WERI-Rb-1 (cell line): ENCODE data around the gene GDF3.

ENCODE experiments used
- DNase-seq: peaks from one replicate; pipeline ENCODE4 v3.0.0-alpha.2; 2020
- H3K27ac ChIP-seq: fragments of 250-450 bp; sonication (Bioruptor Pico); 2 replicates; pipeline ENCODE4 v1.5.1; 2020; ENCODE audit warnings: mild to moderate bottlenecking, moderate library complexity
- H3K27me3 ChIP-seq: fragments of 250-450 bp; sonication (Bioruptor Pico); 2 replicates; pipeline ENCODE4 v1.5.1; 2021; ENCODE audit warnings: mild to moderate bottlenecking, low read depth, moderate library complexity; ENCODE audit not compliant: insufficient read depth, severe bottlenecking
- H3K36me3 ChIP-seq: fragments of 250-450 bp; sonication (Bioruptor Pico); 2 replicates; pipeline ENCODE4 v1.5.1; 2020; ENCODE audit warnings: mild to moderate bottlenecking, moderate library complexity
- H3K4me3 ChIP-seq: 2 replicates; pipeline ENCODE4 v1.5.1; 2011; ENCODE audit warnings: low read depth, mild to moderate bottlenecking, control low read depth, low read length
- H3K9me3 ChIP-seq: fragments of 250-450 bp; sonication (Bioruptor Pico); 2 replicates; pipeline ENCODE4 v1.5.1; 2021; ENCODE audit warnings: mild to moderate bottlenecking, moderate library complexity; ENCODE audit not compliant: severe bottlenecking
- CTCF ChIP-seq: IDR thresholded peaks from 2 replicates; pipeline ENCODE4 v1.5.1; 2011; ENCODE audit warnings: low read depth, mild to moderate bottlenecking, control low read depth, inconsistent platforms, low read length

GDF3 gene

DNA sequence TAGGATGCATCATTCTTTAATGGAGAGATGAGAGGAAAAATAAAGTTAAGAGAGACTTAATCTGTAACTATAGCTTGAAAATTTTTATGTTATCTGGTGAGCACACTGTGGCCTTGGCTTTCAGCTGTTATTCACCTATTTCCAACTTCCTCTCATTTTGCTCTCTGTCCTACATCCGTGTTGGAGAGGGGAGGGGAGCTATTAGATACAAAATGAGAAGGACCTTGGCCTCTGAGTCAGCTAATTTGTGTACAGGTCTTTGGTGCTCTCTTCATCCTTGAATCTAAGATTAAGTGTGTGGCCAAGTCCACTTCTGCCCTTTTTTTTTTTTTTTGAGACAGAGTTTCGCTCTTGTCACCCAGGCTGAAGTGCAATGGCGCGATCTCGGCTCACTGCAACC lies 29.0 kb downstream of the GDF3 start:
- Histone ChIP-seq H3K27ac (no peak overlapping the region), H3K4me3 (no peak overlapping the region), H3K9me3 (no peaks in the 10 kb centered on the region), H3K36me3 (no peaks in the 10 kb centered on the region), H3K27me3 (no peaks in the 10 kb centered on the region)
- TF ChIP-seq CTCF: no peak
- DNase-seq: no peak

DNA sequence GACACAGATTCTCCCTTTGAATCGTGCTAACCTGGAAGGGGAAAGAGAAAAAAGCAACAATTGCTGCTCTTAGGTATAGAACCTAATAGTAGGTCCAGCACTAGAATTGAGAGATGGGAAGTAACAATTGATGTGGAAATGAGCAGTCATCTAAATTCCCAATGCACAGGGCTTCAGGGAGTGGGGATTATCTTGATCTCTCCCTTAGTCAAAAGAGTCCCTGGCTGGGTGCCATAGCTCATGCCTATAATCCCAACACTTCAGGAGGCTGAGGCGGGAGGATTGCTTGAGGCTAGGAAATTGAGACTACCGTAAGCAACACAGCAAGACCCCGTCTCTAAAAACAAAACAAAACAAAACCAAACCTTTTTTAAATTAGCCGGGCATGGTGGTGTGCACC lies 33.8 kb downstream of the GDF3 start:
- H3K9me3 ChIP-seq: no peaks in the 10 kb centered on the region
- H3K4me3 ChIP-seq: no peak overlapping the region
- TF ChIP-seq CTCF: no peak
- no peak overlapping the region for H3K27ac ChIP-seq
- no peaks in the 10 kb centered on the region for H3K27me3 ChIP-seq
- no peak for DNase-seq
- H3K36me3 ChIP-seq: no peaks in the 10 kb centered on the region

GRCh38 chr12:7656121-7656520 lies 39.5 kb downstream of the GDF3 start:
- no peak overlapping the region for H3K27ac ChIP-seq
- no peaks in the 10 kb centered on the region for H3K27me3 ChIP-seq
- no peaks in the 10 kb centered on the region for H3K9me3 ChIP-seq
- no peak for DNase-seq
- H3K4me3 ChIP-seq: no peak overlapping the region
- no peaks in the 10 kb centered on the region for H3K36me3 ChIP-seq
- TF ChIP-seq CTCF: no peak

- no peak for TF ChIP-seq CTCF
- Histone ChIP-seq H3K36me3 (no peaks in the 10 kb centered on the region), H3K4me3 (no peak overlapping the region), H3K27ac (no peak overlapping the region), H3K27me3 (no peaks in the 10 kb centered on the region), H3K9me3 (no peaks in the 10 kb centered on the region)
- no peak for DNase-seq
These were observed 45.5 kb downstream of the GDF3 start for GRCh38 chr12:7650091-7650490.

DNA sequence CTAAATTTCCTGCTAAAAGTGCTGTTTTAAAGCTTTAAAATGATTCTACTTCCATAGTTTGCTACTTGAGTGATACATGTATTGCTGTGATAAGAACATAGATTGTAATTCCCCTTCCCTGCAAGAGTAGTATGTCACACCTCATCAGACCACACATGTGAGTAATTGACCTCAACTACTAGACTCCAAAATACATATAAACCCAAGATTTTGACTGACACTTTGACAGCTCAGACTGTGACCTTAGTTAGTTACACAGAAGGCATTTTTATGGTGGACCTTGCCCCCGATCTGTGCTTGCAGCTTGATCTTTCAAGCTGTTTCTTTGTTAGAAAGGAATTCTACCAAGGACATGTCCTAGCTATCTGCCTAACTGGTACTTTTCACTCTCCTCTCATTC lies 48.5 kb downstream of the GDF3 start:
- DNase-seq: no peak
- no peaks in the 10 kb centered on the region for H3K9me3 ChIP-seq
- no peak for TF ChIP-seq CTCF
- no peaks in the 10 kb centered on the region for H3K36me3 ChIP-seq
- no peak overlapping the region for H3K27ac ChIP-seq
- H3K27me3 ChIP-seq: no peaks in the 10 kb centered on the region
- H3K4me3 ChIP-seq: no peak overlapping the region

DNA sequence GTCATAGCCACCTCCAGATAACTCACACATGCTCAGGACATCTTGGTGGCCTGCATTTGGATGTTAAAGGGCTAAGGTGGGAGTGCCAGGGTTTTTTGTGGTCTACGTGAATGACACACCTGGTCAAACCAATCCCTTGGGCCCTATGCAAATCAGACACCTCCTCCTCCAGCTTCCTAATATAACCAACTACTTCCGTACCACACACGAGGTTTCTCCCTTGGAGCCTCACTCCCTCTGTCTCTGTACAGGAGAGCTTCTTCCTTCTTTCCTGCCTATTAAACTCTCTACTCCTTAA lies 49.4 kb downstream of the GDF3 start:
- H3K27ac ChIP-seq: no peak overlapping the region
- H3K36me3 ChIP-seq: no peaks in the 10 kb centered on the region
- no peaks in the 10 kb centered on the region for H3K27me3 ChIP-seq
- DNase-seq: no peak
- H3K4me3 ChIP-seq: no peak overlapping the region
- no peak for TF ChIP-seq CTCF
- no peaks in the 10 kb centered on the region for H3K9me3 ChIP-seq
